Inferior parietal cortex (tissue), 1 donor: ENCODE measurements around the gene NCKAP5.

ENCODE experiments used
- DNase-seq: peaks from one replicate; pipeline ENCODE4 v3.0.0-alpha.2; 2016; ENCODE audit errors: extremely low spot score

Gene NCKAP5

DNA sequence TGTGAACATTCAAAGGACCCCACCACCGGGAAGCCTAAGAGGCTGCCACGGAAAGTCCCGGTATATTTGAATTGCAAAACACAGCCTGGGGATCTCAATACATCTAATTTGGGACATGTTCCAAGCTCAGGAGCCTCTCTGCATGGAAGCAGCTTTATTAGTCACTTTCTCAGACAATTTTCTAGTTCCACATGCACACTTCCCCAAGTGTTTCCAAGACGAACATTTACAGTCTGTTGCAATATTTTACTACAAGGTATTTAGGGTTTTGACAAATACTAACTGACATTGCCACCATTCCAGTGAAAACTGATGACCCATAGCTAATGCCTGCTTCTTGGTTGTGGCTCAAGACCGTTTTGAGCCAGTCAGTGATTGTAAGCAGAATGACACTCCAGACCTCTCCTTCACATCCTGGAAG lies 145.3 kb downstream of the NCKAP5 start:
- no peak for DNase-seq

DNA sequence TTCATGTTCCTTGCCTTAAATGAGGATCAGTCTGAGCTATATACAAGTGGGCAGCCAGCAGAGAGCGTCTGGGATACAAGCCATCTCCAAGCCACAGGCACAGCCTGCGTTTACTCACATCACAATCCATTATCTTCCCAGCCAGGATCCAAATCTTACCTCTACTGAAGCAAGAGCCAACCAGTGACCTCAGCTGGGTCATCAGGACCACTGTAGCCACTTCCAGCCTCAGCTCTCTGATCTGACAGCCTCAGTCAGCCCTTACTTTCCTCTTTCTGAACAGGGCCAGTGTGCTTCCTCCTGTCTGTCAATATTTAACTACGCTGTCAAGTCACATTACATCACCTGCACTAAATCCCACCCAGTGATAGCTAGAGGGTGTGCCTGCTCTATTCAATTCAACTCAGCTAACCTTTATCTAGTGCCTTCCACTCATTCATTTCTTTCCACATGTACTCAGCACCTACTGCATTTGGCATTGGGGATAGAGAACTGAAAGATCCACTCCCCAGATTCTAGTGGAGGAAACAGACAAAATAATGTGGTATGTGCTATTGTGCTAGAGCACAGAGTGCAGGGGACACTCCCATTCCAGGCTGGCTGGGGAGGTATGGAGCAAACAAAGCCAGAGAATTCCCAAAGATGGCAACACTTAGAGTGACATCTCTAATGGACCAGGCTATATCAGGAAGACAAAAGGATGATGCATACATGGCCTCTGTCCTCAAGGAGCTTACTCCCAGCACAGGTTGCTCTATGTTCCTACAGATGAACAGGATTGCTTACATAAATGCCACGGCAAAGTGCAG lies 146.5 kb downstream of the NCKAP5 start:
- DNase-seq = no peak

DNA sequence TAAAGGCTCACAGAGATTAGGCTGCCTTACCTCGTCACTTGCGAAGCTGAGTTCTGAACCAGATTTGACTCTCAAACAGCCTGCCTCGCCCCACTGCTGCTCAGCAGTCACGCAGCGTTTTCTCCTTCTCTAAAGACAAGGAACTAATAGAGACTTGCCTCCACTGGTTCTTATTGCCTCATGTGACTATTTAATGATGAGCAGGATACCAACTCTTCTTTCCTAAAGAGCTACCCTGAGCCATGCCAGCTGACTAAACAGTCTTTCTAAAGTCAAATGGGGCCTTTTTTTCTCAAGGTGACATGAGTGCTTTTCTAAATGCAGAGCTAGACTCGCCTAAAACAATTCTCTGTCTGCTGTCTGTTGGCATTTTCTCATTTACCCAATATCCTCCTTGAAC lies 147.5 kb downstream of the NCKAP5 start:
- no peak for DNase-seq

DNA sequence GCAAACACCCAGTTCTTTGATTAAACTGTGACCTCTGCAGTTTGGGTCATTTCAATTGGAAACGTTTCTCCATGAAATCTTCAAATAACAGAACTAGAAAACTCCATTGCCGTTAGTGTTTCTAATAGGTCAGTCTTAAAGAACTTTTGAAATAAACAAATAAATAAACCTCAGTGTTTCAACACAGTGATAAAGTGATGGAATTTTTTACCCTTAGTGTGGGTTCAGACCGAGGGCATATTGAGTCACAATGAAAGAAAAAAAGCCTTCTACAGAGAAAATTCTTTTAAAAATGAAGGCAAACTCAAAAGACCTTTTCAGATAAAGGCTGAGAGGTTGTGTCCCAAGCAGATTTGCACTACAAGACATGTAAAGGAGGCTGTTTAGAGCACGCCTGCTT lies 149.6 kb downstream of the NCKAP5 start:
- DNase-seq = no peak

DNA sequence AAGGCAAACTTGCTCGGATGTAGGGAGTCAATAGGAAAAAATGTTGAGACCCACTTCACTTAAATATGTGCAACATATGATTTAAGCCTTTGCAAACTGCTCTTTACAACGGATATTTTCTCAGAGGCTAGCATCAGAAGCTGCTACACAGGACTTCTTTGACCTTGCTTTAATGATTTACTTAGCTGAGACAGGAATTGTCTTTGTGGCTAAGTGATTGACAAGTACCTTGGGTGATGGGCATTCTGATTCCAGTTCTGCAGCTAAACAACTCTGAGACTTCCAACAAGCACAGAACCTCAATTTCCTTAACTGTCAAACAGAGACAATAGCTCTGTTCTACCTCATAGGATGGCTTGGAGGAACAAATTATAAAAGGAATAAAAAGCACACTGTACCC lies 150.2 kb downstream of the NCKAP5 start:
- DNase-seq = no peak

DNA sequence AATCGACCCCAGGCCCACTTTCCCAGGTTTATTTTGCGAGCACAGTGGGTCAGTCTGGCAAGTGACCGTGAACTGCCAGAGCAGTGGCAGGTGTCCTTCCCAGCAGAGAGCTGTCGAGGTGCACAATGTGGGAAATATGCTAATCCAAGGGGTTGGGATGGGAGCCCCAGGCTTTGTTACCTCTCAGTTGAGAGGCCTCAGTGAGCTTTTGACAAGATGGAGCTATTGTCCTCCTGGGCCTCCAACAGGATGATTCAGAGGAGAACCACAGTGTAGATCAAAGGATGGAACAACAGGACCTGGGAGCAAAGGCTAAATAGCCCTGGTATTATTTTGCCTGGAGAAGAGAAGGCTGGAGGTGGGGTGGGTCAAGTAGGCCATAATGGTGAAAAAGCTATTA lies 150.8 kb downstream of the NCKAP5 start:
- DNase-seq = no peak

DNA sequence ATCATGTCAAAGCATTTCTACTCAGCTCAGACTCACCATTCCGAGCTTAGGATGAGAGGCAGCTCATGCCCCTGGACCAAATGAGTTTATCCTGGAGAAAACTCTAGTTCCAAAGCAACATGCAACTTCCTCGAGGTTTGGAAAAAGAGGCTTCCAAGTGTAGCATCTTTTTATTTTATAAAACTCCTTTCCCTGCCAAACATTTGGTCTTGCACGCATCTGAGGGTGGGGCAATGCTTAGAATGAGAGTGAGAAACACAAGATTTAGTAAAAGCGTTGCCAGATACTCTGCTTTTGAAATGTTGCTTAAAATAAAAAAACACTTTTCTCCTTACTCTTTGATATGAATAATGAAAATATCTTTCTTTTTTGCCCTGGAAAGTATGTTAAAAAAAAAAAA lies 151.5 kb downstream of the NCKAP5 start:
- DNase-seq = no peak

DNA sequence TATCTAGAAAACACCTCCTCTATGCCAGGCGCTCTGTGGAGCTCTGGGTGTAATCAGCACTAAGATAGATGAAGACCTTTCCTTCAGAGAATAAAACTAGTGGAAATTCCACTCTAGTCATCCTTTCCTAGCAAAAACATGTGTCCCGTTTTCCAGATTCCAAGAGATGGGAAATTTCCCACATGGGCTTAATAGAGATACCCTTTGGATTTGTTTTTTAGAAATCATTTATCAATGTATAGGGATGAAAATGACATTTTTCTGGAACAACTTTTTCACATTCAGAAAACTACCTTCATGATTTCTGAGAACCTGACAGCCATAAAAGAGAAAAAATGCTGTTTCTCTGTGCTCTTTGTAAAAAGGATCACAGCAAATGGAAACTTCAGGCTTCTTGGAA lies 152.1 kb downstream of the NCKAP5 start:
- DNase-seq = no peak

DNA sequence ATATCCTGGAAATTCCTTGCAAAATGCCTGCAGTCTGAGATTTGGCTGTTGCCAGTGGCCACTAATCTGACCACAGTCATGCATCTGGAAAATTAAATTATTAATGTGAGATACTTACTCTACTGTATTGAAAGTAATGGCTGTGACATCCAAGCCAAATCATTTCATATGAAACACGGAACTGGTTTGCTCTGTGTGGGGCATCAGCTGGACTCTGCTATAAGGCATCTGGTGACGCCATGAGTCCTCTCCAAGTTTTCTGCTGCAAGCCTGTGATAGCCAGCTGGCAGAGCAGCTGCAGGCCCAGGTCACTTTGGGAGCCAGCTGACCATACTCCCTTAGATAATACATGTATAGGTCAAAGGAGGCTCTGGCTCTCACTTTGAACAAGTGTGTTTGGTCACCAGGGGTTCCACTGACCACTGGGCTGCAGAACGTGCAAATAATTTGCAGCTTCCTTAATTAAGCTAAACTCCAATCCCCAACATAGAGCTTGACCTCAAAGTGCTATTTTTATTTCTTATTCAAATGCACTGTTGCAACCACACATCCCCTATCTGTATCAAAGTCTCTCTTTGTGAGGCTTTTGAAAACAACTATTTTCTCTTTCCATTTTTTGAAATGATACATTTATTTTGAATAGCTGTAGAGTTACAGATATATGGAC lies 152.9 kb downstream of the NCKAP5 start:
- no peak for DNase-seq

DNA sequence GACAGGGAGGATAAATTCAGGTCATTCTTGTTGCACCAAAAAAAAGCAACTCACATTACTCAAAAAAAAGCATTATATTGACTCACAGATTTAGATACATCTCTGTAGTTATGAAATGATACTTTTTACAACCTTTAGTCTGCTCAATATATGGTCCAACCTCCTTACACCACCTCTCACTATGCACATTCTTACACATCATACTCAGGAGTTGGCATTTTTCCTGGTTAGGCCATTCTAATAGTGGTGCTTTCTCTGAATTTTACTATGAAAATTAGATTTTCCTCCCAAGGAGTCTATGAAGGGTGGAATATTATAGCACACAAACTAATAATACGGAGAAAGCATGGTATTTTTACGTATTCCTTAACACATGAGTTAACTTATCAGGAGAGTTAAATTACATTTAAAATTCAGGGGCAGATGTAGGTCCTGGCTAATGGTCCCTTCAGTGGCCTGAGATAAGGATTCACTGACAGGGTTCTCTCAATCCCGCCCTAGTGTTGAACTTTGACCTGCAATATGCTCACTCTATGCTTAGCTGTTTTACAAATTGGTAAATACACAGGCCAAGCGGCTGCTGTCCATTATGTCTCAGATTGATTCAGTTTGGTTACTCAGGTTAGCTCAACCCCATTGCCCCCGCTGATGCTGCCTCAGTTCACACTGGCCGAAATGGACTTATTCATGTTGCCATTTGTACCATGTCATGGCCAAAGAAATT lies 153.6 kb downstream of the NCKAP5 start:
- DNase-seq = no peak

DNA sequence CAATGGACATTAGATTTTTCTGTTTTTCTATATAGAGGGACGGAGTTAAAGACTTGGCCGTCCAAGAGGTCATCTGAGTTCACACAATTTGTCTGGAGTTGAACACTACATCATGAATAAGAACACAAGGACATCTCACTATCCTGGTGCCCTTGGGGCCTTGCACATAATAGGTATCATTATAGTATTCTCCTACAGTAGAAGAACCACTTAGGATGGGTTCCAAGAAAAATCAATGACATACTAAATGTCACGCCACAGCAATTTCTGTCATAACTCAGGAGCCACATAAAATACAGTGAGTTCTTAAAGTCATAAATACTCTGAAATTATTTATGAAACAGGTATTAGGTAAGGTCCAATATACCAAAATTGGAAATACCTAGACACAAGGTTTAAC lies 154.4 kb downstream of the NCKAP5 start:
- no peak for DNase-seq

DNA sequence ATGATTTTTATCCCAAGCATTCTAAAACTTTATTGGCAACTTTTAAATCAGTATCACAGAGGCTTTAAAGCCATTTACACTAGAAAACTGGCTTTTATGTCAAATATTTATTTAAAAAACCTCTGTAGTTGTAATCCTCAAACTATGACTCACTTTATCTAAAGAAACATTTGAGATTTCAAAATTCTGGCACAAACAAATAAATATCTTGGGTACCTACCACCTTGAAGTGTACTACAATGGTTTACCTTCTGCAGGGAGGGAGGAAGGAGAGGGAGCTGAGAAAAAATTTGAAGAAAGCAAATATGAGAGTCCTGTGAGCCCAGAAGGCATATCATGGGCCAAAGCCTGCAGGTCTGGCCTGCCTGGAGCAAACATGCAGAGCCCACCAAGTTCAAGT lies 155.6 kb downstream of the NCKAP5 start:
- DNase-seq = no peak

DNA sequence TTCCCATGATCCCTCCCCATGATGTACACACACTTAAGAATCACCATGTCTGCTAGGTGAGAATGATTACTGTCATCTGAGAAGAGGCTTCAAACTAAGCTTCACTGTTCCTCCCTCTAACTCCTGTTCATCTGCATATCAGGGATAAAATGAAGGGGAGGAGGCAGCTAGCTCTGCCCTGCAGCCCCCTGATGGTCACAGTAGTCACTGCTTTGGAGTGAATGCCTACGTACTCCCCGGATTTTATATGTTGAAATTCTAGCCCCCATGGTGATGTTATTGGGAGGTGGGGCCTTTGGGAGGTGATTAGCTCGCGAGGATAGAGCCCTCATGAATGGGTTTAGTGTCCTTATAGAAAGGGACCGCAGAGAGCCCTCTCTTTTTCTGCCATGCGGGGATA lies 156.4 kb downstream of the NCKAP5 start:
- DNase-seq = no peak

DNA sequence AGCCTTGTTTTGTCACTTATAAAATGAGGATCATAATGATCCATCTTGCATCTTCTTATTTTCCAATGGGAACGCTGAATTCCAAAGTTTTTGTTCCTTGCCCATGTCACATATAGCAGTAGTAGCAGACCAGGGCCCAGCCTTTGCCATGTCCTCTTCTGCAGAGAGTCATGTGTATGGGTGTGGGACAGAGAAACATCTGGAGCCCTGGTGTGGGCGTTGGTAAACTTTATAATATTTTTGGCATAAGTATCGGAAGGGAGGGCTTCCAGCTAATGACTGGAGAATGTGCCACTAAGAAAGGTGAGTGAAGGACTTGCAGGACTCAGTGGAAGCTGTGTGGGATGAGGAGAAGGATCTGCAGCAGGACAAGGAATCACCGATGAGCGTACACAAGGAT lies 157.2 kb downstream of the NCKAP5 start:
- no peak for DNase-seq

DNA sequence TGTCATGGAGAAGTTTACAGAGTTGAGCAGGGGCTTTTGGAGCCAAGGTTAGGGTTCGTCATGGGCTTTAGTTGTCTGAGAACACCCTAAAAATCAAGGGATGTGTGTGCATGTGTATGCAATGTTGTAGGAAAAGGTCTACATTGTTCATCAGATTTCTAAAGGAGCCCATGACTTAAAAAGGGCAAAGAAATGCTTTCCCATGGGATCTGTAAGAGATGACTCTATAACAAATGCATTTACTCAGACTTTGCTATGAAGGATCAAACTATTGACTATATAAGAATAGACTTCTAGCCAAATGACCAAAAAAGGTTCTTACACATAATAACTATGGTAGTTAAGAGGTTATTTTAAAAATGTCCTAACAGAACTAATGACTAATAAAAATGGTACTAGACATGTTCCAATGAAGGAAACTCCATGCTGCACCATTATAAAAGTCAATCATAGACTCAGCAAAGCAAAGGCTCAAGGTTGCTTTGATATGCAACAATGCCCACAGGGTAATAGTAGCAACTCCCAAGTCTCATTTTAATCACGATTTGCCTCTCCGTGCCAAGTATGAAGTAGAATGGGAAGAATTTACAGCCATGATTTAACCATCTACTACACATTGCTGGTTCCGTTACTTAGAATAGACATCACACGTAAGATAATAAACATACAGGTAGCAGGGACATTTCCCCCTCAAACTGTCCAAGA lies 158.5 kb downstream of the NCKAP5 start:
- DNase-seq = no peak

DNA sequence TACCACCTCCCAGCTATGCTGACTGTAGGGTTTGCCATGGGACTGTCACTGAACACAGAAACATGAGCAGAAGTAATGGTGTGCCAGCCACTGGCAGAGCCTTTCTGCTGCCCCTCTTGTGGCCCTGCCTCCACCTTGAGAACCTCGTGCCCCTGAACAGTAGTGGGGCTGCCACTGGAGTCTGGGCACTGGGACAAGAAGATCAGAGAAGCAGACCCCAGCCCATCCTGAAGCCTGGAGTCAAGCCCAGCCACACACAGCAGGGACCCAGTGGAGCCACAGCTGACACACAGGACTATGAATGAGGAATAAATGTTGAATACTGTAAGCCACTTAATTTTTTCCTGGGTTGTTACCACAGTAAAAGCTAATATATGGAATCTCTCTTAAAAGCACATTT lies 159.6 kb downstream of the NCKAP5 start:
- DNase-seq = no peak

DNA sequence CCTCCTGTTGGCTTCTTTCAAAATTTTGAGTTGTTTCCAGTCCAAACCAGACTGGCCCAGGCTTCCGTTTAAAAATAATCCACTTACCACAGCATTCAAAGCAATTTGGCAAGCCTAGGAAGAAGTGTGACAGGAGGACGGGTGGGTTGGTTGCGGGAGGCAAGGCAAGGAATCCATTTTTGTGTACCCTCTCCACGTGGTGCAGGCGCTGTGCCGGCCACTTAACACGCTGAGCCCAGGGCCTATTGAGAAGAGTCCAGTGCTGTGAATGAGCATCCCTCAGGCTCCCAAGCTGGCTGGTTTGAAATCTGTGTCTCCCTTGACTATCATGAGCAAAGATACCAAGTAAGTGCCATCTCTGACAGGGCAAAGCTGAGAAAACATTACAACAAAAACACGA lies 160.9 kb downstream of the NCKAP5 start:
- DNase-seq = no peak

DNA sequence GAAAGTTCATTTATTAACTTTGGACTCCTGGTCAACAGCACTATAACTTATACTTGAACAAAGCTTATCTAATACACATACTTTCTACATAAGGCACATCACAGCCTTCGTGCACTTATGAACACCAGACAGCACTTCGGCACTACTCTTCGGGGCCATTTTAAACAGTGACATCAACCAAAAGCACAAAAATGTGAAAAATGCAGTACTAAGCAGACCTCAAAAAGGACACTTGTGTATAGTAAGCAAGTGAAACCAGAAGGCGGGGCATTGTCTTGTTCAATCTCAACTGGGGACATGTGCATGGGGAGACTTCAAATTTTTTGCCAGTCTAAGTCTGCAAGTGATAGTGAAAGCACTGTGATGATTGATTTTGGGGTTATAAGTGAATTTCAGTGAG lies 163.0 kb downstream of the NCKAP5 start:
- no peak for DNase-seq

DNA sequence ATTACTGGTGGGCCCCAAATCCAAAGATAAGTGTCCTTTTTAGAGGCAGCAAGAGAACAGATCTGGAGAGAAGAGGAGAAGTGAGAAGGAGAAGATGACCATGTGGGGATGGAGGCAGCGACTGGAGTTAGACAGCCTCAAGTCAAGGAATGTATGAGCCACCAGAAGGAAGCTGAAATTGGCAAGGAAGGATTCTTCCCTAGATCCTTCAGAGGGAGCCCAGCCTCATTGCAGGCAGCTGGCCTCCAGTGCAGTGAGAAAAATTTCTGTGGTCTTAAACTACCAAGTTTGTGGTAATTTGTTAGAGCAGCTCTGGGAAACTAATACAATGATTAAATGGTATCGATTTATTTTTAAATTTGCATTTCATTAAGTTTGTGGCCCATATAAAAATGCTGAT lies 167.9 kb downstream of the NCKAP5 start:
- DNase-seq = no peak

DNA sequence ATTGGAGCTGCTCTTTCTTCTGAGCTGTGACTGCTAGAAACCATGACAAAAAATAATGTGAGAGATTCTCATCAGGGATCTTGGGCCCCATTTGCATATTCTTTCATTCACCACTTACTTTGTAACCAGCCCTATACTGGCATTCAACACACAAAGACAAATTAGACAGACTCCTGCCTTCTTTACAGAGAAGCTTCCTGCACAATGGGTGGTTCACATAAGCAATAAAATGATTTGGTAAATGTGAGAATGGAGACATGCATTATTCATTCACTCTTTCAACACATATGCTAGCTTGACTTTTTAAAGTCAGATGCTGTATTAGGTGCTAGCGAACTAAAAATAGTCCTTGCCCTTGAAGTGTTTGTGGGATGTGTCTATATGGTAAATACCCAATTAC lies 174.4 kb downstream of the NCKAP5 start:
- no peak for DNase-seq

DNA sequence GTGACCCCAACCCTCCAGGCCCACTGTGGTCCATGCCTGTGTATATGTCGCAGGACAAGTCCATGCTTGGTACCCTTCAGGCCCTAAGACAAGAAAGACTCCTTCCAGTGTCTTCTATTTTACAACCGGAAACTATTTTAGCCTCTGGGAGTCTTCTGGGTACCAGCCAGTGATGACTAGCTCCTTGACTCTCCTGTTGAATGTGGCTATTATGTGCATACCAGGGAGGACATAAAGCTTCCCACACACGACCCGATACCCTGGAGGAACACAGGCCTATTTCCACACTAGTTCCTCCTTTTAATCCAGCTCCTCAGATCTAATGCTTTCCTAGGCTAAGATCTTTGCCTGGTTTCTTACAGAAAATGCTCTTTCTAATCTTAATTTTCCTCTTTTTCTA lies 178.1 kb downstream of the NCKAP5 start:
- no peak for DNase-seq

DNA sequence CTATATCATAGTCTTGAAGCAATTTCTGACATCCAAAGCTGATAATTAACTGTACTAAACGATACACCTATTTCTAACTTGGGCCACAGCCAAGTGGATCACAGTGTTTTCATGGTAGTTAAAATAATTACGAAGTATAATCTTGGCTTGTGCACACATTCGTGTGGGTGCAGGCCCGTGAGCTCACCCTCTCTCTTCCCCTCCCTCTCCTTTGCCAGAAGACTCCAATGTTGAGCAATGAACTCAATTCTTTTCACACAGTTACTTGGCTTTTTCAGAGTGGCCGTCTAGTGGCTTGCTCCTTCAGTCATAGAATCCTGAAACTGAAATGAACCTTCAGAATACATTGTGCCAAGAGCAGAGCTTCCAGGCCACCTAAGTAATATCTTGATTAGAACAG lies 178.7 kb downstream of the NCKAP5 start:
- no peak for DNase-seq
